ENCODE data around the gene INPP5A. TPM values are rescaled to one million over a fixed set of nuclear protein-coding genes. Genes with fewer than 3 reads are reported as not detected.

Gene INPP5A
- total and polyA plus RNA-seq, 9 of the 15 experiments (the other 6 are each of a cell fraction or from before 2014, with no cell fraction given), result 0.66 to 11.6 (median 7.7) TPM

DNA sequence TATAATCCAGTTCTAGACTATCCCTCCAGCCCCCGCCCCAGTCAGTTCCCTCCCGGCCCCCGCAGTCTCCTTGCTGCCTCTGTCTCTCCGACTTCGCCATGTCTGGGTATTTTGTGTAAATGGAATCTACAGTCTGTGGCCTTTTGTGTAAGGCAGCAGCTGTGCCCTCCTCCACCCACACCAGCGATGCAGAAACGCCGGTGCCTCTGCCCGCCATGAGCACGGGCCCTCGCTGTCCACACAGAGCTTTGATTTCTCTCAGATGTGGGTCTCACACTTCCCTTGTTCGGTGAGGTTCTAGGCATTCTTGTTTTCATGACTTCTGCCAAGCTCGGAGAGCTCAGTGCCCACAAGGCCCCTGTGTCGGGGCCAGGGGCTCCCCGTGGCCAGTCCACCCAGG, 210.5 kb downstream of the INPP5A start:
- ChIA-PET POLR2A (interaction anchor here (1.2 kb wide), 1 partner anchor 26 kb away, joined by 3 read pairs; no protein-coding TSS in a partner anchor), CTCF (ENCODE audit: low intra/inter-chr PET ratio) (no interaction called here)
- FAIRE-seq (no peak), ATAC-seq (no peak), DNase-seq (ENCODE audit: extremely low read depth in 1 of 4, low spot score in 3 of 4) (no peak)
- intact Hi-C loops (cut with micrococcal nuclease), result no loop called here
- H3K4me3 ChIP-seq, result no peak overlapping the region
- H3K36me3 ChIP-seq (ENCODE audit: control insufficient read depth, insufficient read depth, low read length), result no peaks in the 10 kb centered on the region
- no peaks in the 10 kb centered on the region for H3K9me1 ChIP-seq (ENCODE audit: control insufficient read depth, insufficient read depth, low read length)
- WGBS (ENCODE audit: insufficient coverage, low coverage, missing lambda C conversion rate), result 46% methylated on average over 12 of the region's 15 CpGs
- H3K4me2 ChIP-seq (ENCODE audit: insufficient read depth, low read length), result no peak overlapping the region
- H4K20me1 ChIP-seq (replicated peaks; ENCODE audit: control insufficient read depth, insufficient read depth, low read length), result no peaks in the 10 kb centered on the region
- H3K4me1 ChIP-seq (replicated peaks in 1 of 2; ENCODE audit: control insufficient read depth in 2 of 2, insufficient read depth in 2 of 2, low read length in 2 of 2), result peaks cover 0 to 5% of the 10 kb centered on the region in 2 experiments; a peak in 1 of 5 replicates
- no peaks in the 10 kb centered on the region for H3K27me3 ChIP-seq (ENCODE audit: control insufficient read depth in 2 of 2, insufficient read depth in 2 of 2, low read length in 2 of 2)
- H3K79me2 ChIP-seq (ENCODE audit: control insufficient read depth, insufficient read depth, low read length), result no peaks in the 10 kb centered on the region
- H3K27ac ChIP-seq (ENCODE audit: extremely low read depth, low read depth, low read length), result no peak overlapping the region
- TF ChIP-seq SLC30A9 (CRISPR knock-in tag; IDR thresholded peaks at IDR 0.05) (no peak), KLF16 (IDR thresholded peaks at IDR 0.05) (no peak), NBN (IDR thresholded peaks at IDR 0.05; ENCODE audit: low read depth) (no peak)
- no peak overlapping the region for H3K9ac ChIP-seq (ENCODE audit: insufficient read depth in 1 of 2, low read depth in 2 of 2, low read length in 2 of 2)
- no TSS peak for BruUV-seq (replicated peaks)
- H2AFZ ChIP-seq (ENCODE audit: low read depth, low read length), result no peak overlapping the region
- H3K9me3 ChIP-seq (replicated peaks; ENCODE audit: control insufficient read depth, insufficient read depth, low read depth, low read length), result no peaks in the 10 kb centered on the region
- in situ Hi-C loops (cut with MboI), result no loop called here

DNA sequence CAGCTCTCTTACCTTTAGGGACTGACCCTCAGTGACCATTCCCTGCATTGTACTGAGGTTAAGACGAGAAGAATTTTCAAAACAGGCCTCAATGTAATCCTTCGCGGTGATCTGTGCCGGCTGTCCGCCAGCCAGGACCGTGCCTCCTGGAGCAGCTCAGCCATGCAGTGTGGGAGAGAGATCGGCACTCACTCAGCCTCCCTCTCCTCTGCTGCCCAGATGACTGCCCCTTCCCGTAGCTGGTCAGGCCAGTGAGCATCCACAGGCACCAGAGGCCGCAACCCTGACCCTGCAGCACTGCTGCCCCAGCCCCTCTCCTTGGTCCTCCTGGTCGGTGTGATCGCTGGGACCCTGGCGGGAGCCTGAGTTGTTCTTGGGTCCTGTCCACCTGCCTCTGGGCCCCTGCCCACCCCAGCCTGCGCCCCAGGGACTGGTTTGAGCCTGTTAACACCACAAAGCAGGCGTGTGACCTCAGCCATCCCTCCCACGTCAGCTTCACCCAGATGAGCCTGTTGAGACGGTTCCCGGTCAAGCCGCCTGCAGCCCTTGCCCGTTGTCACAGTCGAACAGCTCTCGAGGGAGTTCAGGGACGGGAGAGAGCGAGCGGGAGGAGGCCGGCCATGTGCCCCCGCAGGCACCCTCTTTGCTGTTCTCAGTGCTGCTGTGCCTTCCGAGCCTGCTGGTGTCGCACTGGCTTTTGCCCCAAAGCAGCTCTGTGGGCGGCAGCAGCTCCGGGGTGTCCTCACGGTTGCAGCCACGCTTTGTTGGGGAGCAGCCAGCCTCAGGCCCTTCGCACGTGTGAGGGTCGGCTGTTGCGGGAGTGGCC, 211.2 kb downstream of the INPP5A start:
- FAIRE-seq, result no peak
- H3K36me3 ChIP-seq (ENCODE audit: control insufficient read depth, insufficient read depth, low read length), result no peaks in the 10 kb centered on the region
- no TSS peak for BruUV-seq (replicated peaks)
- no peaks in the 10 kb centered on the region for H4K20me1 ChIP-seq (replicated peaks; ENCODE audit: control insufficient read depth, insufficient read depth, low read length)
- intact Hi-C loops (cut with micrococcal nuclease) (no loop called here), in situ Hi-C loops (cut with MboI) (no loop called here)
- H3K27me3 ChIP-seq (ENCODE audit: control insufficient read depth in 2 of 2, insufficient read depth in 2 of 2, low read length in 2 of 2), result no peaks in the 10 kb centered on the region
- H3K4me2 ChIP-seq (ENCODE audit: insufficient read depth, low read length), result no peak overlapping the region
- no peaks in the 10 kb centered on the region for H3K9me3 ChIP-seq (replicated peaks; ENCODE audit: control insufficient read depth, insufficient read depth, low read depth, low read length)
- H2AFZ ChIP-seq (ENCODE audit: low read depth, low read length), result no peak overlapping the region
- H3K79me2 ChIP-seq (ENCODE audit: control insufficient read depth, insufficient read depth, low read length), result no peaks in the 10 kb centered on the region
- no peak for ATAC-seq
- no peaks in the 10 kb centered on the region for H3K9me1 ChIP-seq (ENCODE audit: control insufficient read depth, insufficient read depth, low read length)
- no peak overlapping the region for H3K27ac ChIP-seq (ENCODE audit: extremely low read depth, low read depth, low read length)
- no peak for DNase-seq (ENCODE audit: extremely low read depth in 1 of 4, low spot score in 3 of 4)
- ChIA-PET CTCF (ENCODE audit: low intra/inter-chr PET ratio) (no interaction called here), POLR2A (no interaction called here)
- H3K9ac ChIP-seq (ENCODE audit: insufficient read depth in 1 of 2, low read depth in 2 of 2, low read length in 2 of 2), result no peak overlapping the region
- H3K4me3 ChIP-seq, result no peak overlapping the region
- 54% methylated on average over 8 of the region's 36 CpGs for WGBS (ENCODE audit: insufficient coverage, low coverage, missing lambda C conversion rate)
- H3K4me1 ChIP-seq (replicated peaks in 1 of 2; ENCODE audit: control insufficient read depth in 2 of 2, insufficient read depth in 2 of 2, low read length in 2 of 2), result peaks cover 0 to 5% of the 10 kb centered on the region in 2 experiments; a peak in 1 of 5 replicates
- TF ChIP-seq YY1 (IDR thresholded peaks at IDR 0.05; ENCODE audit: borderline replicate concordance in 1 of 3, control insufficient read depth in 1 of 3, extremely low read depth in 1 of 3, insufficient read depth in 3 of 3, insufficient read length in 1 of 3, insufficient replicate concordance in 2 of 3, low read depth in 1 of 3, low read length in 2 of 3) (no peak), TOE1 (IDR thresholded peaks at IDR 0.05; ENCODE audit: borderline replicate concordance) (no peak), TOE1 (CRISPR knock-in tag; IDR thresholded peaks at IDR 0.05; ENCODE audit: borderline replicate concordance, low read depth) (no peak), TAL1 (IDR thresholded peaks at IDR 0.05) (no peak)
- TF ChIP-seq, protein P1, sequence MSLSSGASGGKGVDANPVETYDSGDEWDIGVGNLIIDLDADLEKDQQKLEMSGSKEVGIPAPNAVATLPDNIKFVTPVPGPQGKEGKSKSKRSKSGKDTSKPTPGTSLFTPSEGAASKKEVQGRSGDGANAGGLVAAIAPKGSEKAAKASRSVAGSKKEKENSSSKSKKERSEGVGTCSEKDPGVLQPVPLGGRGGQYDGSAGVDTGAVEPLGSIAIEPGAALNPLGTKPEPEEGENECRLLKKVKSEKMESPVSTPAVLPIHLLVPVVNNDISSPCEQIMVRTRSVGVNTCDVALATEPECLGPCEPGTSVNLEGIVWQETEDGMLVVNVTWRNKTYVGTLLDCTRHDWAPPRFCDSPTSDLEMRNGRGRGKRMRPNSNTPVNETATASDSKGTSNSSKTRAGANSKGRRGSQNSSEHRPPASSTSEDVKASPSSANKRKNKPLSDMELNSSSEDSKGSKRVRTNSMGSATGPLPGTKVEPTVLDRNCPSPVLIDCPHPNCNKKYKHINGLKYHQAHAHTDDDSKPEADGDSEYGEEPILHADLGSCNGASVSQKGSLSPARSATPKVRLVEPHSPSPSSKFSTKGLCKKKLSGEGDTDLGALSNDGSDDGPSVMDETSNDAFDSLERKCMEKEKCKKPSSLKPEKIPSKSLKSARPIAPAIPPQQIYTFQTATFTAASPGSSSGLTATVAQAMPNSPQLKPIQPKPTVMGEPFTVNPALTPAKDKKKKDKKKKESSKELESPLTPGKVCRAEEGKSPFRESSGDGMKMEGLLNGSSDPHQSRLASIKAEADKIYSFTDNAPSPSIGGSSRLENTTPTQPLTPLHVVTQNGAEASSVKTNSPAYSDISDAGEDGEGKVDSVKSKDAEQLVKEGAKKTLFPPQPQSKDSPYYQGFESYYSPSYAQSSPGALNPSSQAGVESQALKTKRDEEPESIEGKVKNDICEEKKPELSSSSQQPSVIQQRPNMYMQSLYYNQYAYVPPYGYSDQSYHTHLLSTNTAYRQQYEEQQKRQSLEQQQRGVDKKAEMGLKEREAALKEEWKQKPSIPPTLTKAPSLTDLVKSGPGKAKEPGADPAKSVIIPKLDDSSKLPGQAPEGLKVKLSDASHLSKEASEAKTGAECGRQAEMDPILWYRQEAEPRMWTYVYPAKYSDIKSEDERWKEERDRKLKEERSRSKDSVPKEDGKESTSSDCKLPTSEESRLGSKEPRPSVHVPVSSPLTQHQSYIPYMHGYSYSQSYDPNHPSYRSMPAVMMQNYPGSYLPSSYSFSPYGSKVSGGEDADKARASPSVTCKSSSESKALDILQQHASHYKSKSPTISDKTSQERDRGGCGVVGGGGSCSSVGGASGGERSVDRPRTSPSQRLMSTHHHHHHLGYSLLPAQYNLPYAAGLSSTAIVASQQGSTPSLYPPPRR (CRISPR knock-in tag; IDR thresholded peaks at IDR 0.05; ENCODE audit: borderline replicate concordance), result no peak

Data from K562 (cell line).